ENCODE data around the gene ERO1B.
"Not testable (repeated sequence)": the region's sequence is repeated elsewhere in the genome, so short reads cannot be mapped to it uniquely, and the experiment has no call there.

ERO1B gene

DNA sequence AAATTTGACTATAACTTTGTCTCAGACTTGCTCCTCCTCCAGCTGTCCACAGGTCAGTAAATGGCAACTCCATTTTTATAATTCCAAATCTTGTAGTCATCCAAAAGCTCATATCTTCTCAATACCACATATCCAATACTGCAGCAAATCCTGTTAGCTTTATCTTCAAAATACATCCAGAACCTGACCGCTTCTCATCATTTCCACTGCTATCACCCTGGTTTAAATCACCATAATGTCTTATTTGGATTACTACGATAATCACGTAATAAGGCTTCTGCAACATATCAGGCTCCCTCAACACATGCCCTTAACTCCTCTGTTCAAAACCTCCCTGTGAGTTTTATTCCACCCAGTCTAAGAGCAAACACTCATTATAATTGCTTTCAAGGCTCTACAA, 34.5 kb downstream of the ERO1B start:
- DNase-seq = no peak

DNA sequence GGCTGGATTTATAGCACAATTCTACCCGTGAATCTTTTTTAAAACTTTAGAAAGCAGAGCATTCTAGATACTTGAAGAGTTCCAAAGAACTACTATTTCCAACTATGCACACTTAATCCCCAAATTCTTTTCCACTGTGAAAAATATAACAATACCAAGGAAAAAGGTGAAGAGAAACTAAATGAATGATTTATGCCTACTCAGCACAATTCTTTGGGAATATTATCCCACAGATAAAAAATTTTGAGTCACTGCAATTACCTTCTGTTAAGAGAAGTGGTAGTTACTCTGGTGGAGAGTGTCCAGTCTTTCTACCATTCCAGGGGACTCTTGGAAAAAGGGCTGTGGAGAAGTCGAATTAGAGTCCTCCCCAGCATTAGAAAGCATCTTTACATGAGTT, 39.2 kb downstream of the ERO1B start:
- no peak for DNase-seq

DNA sequence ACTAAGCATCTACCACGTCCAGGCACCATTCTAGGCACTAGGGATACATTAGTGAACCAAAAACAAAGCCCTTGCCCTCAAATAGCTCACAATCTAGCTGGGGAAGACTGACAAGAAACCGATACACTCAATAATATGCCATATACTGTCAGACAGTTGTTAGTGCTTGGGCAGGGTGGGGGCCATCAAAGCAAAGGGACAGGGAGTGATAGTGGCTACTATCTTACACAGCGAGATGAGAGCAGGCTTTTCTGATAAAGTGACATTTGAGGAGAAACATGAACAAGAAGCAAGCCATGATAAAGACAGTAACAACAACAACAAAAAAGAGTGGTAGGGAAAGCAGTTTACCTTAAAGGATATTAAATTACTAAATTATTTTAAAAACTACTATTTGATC, 41.1 kb downstream of the ERO1B start:
- DNase-seq = no peak

GRCh38 chr1:236239092-236239585, 42.6 kb downstream of the ERO1B start:
- no peak for DNase-seq

DNA sequence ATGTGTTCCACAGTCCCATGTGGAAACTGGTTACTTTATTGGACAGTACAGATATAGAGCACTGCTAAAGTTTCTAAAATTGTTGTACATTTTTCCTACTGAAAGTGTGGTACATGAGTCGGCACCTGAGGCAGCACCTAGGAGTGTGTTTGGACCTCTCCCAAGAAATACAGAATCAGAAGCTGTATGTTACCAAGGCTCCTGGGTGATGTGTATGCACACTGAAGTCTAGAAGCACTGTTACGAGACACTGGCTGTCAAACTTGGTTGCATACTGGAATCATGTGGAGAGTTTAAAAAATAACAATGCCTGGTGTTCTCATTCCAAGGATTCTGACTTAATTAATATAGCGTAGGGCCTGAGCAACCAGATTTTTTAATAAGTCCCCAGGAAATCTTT, 46.6 kb downstream of the ERO1B start:
- DNase-seq = no peak

- no peak for DNase-seq
These were observed 53.3 kb downstream of the ERO1B start for GRCh38 chr1:236228411-236228810.

DNA sequence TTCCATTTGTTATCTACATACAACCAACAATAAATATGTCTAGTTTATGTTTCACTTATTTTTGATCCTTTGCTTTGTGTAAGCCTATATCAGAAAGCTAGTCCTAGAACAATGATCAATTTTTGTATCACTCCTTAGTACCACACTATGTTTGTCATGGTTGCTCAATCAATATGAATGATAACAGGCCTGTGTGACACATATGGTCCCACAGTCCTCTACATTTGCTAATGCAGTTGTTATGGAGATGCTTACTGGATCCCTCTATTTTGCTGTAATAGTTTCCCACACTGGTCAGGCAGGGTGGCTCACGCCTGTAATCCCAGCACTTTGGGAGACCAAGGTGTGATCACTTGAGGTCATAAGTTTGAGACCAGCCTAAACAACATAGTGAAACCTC, 59.1 kb downstream of the ERO1B start:
- DNase-seq = no peak

GRCh38 chr1:236220473-236220872, 61.3 kb downstream of the ERO1B start:
- no peak for DNase-seq

GRCh38 chr1:236214761-236215160, 67.0 kb downstream of the ERO1B start:
- no peak for DNase-seq

GRCh38 chr1:236213534-236213933, 68.2 kb downstream of the ERO1B start:
- no peak for DNase-seq

- DNase-seq = no peak
These were observed 69.9 kb downstream of the ERO1B start for GRCh38 chr1:236211815-236212214.

- DNase-seq = no peak
These were observed 72.0 kb downstream of the ERO1B start for GRCh38 chr1:236209713-236210112.

DNA sequence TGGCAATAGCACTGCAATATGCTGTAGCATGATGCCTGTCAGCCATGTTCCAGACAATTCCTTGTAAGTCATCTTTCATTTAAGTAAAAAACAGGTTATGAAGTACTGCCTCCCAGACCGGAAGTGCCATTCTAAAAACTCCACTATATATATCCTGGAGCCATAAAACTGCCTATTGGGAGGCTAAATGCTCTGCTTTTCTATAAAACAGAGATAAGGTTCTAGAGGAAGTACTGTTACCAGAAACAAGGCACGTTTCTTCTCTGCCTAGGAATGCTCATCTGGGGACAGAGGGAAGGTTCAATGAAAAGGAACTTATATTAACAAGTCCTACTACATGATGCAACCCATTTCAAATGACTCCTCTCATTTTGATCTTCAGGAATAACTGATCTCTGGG, 72.6 kb downstream of the ERO1B start:
- DNase-seq = no peak

- DNase-seq = no peak
These were observed 74.2 kb downstream of the ERO1B start for GRCh38 chr1:236207569-236207968.

- no peak for DNase-seq
These were observed 74.6 kb downstream of the ERO1B start for GRCh38 chr1:236207121-236207520.

DNA sequence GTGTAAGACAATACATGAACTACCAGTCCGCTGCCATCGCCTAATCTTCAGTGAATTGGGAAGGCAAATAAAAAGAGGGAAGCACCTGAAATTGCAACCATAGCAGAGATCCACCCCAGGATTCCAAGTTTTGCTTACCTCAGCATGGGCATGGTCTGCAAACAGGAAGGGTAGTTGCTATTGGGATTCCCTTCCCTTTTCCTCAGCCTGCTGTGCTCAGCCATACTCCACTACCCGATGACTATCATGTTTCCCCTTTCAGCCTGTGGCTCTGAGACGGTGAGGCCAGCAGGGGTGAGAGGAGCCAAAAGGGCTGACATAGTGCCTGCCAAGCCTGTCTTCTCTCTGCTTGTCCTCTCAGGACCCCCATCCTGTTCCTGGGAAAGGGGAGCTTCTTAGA, 75.2 kb downstream of the ERO1B start:
- DNase-seq = no peak

DNA sequence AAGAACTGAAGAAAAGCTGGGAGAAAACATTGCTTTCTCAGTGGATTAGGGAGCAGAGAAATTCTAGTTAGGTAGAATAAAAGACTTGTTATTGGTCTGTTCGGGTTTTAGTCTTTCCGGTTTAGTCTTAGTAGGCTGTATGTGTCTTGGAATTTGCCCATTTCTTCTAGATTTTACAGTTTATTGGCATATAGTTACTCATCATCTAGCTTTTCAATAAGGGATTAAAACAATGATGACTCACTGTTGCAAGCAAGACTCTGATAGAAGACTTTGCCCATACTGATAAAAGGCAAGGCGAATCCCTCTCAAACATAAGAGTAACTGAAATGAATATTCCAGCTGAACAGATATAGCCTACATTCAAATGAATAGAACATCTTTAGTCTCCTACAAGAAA, 77.1 kb downstream of the ERO1B start:
- no peak for DNase-seq

GRCh38 chr1:236204039-236204438, 77.7 kb downstream of the ERO1B start:
- no peak for DNase-seq

DNA sequence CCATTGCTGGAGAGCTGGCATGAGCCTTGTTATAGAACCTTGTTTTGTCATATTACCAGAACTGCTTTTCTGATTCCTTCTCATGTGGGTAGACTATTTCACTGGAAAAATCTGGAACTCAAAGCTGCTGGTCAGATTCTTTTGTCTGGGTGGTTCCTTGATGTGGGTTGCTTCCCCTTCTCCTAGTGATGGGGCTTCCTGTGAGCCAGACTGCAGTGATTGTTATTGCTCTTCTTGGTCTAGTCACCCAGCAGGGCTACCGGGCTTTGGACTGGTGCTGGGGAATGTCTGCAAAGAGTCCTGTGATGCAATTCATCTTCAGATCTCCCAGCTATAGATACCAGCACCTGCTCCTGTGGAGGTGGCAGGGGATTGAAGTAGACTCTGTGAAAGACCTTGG, 80.0 kb downstream of the ERO1B start:
- DNase-seq = no peak

DNA sequence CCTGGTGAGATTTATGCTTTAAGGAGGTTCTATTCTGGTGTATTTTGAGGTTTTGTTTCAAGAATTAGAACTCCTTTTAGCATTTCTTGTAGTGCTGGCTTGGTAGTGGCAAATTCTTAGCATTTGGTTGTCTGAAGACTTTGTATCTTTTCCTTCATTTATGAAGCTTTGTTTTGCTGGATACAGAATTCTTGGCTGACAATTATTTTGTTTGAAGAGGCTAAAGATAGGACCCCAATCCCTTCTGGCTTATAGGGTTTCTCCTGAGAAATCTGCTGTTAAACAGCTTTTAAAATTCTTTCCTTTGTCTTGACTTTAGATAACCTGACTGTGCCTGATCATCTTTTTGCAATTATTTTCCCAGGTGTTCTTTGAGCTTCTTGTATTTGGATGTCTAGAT, 80.8 kb downstream of the ERO1B start:
- no peak for DNase-seq

DNA sequence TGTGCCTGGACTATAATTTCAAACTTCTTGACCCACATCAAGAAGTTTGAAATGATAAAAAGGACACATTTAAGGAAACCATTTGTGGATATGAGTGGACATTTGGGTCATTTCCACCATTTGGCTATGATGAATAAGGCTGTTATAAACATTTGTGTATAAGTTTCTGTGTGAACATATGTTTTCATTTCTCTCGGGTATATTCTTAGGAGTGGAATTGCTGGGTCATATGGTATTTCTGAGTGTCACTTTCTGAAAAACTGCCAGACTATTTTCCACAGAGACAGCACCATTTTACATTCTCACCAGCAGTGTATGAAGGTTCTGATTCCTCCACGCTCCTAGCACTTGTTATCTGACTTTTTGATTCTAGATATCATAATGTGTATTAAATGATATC, 88.6 kb downstream of the ERO1B start:
- no peak for DNase-seq

GRCh38 chr1:236188084-236188483, 93.7 kb downstream of the ERO1B start:
- DNase-seq = not testable (repeated sequence)

GRCh38 chr1:236186471-236186870, 95.3 kb downstream of the ERO1B start:
- DNase-seq = not testable (repeated sequence)

DNA sequence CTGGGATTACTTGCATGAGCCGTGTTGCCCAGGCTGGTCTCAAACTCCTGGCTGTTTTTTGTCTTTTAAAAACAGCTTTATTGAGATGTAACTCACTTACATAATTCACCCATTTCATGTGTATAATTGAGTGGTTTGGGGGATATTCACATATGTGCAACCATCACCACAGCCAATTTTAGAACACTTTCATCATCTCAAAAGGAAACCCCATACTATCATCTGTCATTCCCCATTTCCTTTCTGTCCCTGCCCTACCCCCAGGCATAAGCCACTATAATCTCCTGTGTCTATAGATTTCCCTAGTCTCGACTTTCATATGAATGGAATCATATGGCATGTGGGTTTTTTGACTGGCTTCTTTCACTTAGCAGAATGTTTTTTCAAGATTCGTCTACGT, 96.1 kb downstream of the ERO1B start:
- no peak for DNase-seq

GRCh38 chr1:236181059-236181458, 100.7 kb downstream of the ERO1B start:
- DNase-seq = no peak

- DNase-seq = no peak
These were observed 102.1 kb downstream of the ERO1B start for GRCh38 chr1:236179634-236180033.
